ENCODE results near the gene INPPL1.

INPPL1 gene

DNA sequence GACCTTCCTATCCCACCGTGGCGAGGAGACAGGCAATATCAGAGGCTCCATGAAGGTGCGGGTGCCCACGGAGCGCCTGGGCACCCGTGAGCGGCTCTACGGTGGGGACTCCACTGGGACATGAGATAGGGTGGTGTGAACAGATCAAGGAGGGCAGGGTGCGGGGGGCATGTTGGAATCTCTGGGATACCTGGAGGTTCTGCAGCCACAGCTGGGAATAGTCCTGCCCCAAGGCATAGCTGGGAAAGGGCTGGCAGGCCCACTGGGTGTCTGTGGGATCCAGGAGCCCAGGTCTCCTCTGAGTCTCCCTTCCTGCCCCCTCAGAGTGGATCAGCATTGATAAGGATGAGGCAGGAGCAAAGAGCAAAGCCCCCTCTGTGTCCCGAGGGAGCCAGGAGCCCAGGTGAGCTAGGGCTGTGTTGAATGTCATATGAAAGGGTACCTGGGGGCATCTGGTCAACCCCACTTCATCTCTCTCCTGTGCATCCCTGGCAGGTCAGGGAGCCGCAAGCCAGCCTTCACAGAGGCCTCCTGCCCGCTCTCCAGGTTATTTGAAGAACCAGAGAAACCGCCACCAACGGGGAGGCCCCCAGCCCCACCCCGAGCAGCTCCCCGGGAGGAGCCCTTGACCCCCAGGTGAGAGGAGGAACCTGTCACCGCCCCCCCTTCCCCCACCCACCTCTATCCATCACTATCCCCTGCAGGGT, 10.9 kb downstream of the INPPL1 start:
- no peak overlapping the region for H3K27ac ChIP-seq
- TF ChIP-seq, protein P1, sequence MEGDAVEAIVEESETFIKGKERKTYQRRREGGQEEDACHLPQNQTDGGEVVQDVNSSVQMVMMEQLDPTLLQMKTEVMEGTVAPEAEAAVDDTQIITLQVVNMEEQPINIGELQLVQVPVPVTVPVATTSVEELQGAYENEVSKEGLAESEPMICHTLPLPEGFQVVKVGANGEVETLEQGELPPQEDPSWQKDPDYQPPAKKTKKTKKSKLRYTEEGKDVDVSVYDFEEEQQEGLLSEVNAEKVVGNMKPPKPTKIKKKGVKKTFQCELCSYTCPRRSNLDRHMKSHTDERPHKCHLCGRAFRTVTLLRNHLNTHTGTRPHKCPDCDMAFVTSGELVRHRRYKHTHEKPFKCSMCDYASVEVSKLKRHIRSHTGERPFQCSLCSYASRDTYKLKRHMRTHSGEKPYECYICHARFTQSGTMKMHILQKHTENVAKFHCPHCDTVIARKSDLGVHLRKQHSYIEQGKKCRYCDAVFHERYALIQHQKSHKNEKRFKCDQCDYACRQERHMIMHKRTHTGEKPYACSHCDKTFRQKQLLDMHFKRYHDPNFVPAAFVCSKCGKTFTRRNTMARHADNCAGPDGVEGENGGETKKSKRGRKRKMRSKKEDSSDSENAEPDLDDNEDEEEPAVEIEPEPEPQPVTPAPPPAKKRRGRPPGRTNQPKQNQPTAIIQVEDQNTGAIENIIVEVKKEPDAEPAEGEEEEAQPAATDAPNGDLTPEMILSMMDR (conservative IDR thresholded peaks at IDR 0.05) = no peak

DNA sequence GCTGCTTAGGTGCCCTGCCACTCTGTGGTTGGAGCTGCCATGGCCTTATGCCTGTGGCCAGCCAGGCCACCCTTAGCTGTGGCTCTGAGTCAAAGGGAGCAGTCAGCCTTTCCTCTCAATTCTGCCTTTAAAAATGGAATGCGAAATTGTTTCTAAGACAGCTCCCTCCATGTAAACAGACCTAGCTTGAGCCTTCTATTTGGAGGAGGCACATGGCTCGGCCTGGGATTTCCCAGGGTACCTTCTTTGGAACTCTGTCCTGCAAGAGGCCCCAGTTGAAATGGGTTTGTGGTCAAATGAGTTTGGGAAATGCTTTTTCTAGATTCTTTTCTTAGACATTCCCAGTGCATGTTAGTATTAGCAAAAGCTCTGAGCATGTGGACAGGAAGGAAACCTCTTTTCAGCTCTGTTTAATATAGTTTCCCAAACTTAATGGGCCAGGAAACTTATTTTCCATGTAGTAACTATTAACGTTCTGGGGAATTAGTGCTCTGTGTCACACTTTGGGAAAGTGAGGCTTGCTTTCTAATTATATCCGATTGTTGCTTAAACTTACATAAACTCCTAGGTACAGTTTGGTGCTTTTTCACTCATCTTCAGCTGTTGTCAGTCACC, 11.6 kb downstream of the INPPL1 start:
- TF ChIP-seq, protein P1 (conservative IDR thresholded peaks at IDR 0.05) = no peak
- no peak overlapping the region for H3K27ac ChIP-seq

DNA sequence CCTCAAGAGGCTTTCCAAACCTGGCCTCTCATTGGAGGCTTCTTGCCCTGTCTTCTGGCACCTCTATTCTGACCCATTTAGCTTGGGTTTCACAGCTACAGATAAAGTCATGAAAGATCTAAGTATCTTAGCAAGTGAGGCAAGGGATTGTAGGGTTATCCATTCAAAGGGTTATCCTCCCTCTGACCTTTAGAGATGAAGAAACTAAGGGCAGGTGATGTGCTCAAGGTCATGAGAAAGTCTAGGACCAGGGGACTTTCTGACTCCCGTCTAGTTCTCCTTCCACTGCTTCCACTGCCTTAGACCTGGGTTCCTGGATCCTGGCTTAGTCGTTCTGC, 12.2 kb downstream of the INPPL1 start:
- H3K27ac ChIP-seq = no peak overlapping the region
- TF ChIP-seq, protein P1 (conservative IDR thresholded peaks at IDR 0.05) = no peak

DNA sequence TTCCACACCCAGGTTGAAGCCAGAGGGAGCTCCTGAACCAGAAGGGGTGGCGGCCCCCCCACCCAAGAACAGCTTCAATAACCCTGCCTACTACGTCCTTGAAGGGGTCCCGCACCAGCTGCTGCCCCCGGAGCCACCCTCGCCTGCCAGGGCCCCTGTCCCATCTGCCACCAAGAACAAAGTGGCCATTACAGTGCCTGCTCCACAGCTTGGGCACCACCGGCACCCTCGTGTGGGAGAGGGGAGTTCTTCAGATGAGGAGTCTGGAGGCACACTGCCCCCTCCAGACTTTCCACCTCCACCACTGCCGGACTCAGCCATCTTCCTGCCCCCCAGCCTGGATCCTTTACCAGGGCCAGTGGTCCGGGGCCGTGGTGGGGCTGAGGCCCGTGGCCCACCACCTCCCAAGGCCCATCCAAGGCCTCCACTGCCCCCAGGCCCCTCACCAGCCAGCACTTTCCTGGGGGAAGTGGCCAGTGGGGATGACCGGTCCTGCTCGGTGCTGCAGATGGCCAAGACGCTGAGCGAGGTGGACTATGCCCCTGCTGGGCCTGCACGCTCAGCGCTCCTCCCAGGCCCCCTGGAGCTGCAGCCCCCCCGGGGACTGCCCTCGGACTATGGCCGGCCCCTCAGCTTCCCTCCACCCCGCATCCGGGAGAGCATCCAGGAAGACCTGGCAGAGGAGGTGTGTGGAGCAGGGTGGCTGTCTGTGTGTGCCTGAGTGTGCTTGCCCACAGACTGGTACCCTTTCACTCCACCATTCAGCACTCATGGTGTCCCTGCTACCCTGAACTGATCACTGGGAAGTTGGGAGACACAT, 12.8 kb downstream of the INPPL1 start:
- H3K27ac ChIP-seq = no peak overlapping the region

DNA sequence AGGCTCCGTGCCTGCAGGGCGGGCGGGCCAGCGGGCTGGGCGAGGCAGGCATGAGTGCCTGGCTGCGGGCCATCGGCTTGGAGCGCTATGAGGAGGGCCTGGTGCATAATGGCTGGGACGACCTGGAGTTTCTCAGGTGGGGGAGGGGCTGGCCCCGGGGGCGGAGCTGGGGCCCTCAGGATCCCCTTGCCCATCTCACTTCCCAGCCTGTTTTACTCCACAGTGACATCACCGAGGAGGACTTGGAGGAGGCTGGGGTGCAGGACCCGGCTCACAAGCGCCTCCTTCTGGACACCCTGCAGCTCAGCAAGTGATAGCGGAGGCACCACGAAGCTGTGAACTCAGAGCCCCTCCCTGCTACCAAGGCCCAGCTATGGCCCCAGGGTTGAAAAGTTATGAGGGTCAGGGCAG, 13.5 kb downstream of the INPPL1 start:
- no peak overlapping the region for H3K27ac ChIP-seq
- TF ChIP-seq, protein P1 (conservative IDR thresholded peaks at IDR 0.05) = peak; percentile 58

More for the DNA sequence above, 12.8 kb downstream of the INPPL1 start:
- TF ChIP-seq, protein P1 (conservative IDR thresholded peaks at IDR 0.05) = no peak

DNA sequence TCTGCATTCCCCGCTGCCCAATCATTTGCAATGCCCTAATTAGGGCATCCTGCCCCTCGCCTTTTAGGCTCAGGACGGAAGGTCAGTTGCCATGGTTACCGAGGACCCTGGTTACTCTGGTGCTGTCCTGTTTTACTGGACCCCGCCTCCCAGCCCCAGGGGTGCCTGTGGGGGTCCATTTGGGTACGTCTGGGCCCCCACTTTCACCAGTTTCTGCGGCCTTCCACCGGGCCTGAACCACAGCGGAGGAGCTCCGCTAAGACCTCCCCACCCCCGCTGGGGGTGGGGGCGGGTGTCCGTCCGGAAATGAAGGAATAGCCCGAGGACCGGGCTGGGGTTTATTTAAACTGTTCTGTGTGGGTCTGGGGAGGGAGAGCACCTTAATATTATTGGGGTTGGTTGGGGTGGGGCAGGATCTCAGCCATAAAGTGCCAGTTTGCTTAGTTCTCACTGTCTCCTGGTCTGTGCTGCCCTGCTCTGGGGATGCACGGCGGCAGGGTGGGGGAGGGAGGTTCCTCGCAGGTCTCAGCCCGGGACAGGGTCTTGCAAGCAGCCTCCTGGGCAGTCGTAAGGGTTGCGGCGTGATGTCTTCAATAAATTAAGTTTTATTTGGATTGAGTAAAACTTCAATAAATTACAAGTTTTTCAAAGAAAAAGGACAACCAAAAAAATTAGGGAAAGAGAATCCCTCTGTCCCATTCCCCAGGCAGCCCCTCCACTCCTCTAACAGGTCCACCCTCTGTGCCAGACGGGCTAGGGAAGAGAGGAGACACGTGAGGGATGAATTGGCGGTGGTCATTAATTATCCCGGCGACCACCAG, 14.1 kb downstream of the INPPL1 start:
- TF ChIP-seq, protein P1 (conservative IDR thresholded peaks at IDR 0.05) = 0 out of 2 replicates have a peak, but pooled peaks have one; percentile 6
- no peak overlapping the region for H3K27ac ChIP-seq

All from VCaP (cell line).